Measurements from ENCODE around the gene PDZD4. TPM values are rescaled to one million over a fixed set of nuclear protein-coding genes. Genes with fewer than 3 reads are reported as not detected.

The PDZD4 gene
- polyA plus RNA-seq, 1 donor, result 10.5 TPM

- H3K27ac ChIP-seq (ENCODE audit: low read length), result no peak overlapping the region
- H3K36me3 ChIP-seq (ENCODE audit: control insufficient read depth, insufficient read depth, low read length), result no peaks in the 10 kb centered on the region
- WGBS (ENCODE audit: insufficient coverage, low lambda C conversion rate), result no CpG with 5 or more reads among the region's 2 CpGs
- no peaks in the 10 kb centered on the region for H3K4me1 ChIP-seq (ENCODE audit: control insufficient read depth, insufficient read depth, low read length)
- H3K9me3 ChIP-seq (ENCODE audit: control insufficient read depth, low read depth, low read length), result no peaks in the 10 kb centered on the region
- no peak overlapping the region for H3K4me3 ChIP-seq (ENCODE audit: low read length)
- no peak for DNase-seq
- peaks cover 6% of the 10 kb centered on the region for H3K27me3 ChIP-seq (ENCODE audit: control insufficient read depth, insufficient read depth, low read length)
Measured at GRCh38 chrX:153857348-153857903, 27.1 kb upstream of the PDZD4 start.

GRCh38 chrX:153854702-153855101, 24.4 kb upstream of the PDZD4 start:
- Histone ChIP-seq H3K36me3 (ENCODE audit: control insufficient read depth, insufficient read depth, low read length) (no peaks in the 10 kb centered on the region), H3K27me3 (ENCODE audit: control insufficient read depth, insufficient read depth, low read length) (peaks cover 3% of the 10 kb centered on the region), H3K9me3 (ENCODE audit: control insufficient read depth, low read depth, low read length) (no peaks in the 10 kb centered on the region), H3K4me3 (ENCODE audit: low read length) (no peak overlapping the region), H3K27ac (ENCODE audit: low read length) (no peak overlapping the region), H3K4me1 (ENCODE audit: control insufficient read depth, insufficient read depth, low read length) (no peaks in the 10 kb centered on the region)
- no peak for DNase-seq
- WGBS (ENCODE audit: insufficient coverage, low lambda C conversion rate), result no CpG with 5 or more reads among the region's 9 CpGs

DNA sequence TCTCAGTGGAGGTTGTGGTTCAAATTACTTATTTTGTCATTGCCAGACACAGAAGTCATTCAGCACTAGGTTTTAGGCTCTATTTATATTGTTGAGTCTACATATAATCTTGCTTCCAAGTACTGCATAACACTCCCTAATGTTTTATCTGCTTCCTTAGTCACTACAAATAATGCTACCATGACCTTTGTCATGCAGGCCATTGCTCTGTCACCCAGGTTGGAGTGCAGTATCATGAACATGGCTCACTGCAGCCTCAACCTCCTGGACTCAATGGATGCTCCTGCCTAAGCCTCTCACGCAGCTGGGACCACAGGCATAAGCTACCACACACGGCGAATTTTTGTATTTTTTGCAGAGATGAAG, 23.5 kb upstream of the PDZD4 start:
- no peaks in the 10 kb centered on the region for H3K4me1 ChIP-seq (ENCODE audit: control insufficient read depth, insufficient read depth, low read length)
- H3K9me3 ChIP-seq (ENCODE audit: control insufficient read depth, low read depth, low read length), result no peaks in the 10 kb centered on the region
- peaks cover 3% of the 10 kb centered on the region for H3K27me3 ChIP-seq (ENCODE audit: control insufficient read depth, insufficient read depth, low read length)
- no peak overlapping the region for H3K27ac ChIP-seq (ENCODE audit: low read length)
- H3K4me3 ChIP-seq (ENCODE audit: low read length), result no peak overlapping the region
- WGBS (ENCODE audit: insufficient coverage, low lambda C conversion rate), result no CpG with 5 or more reads among the region's 3 CpGs
- no peaks in the 10 kb centered on the region for H3K36me3 ChIP-seq (ENCODE audit: control insufficient read depth, insufficient read depth, low read length)
- no peak for DNase-seq

DNA sequence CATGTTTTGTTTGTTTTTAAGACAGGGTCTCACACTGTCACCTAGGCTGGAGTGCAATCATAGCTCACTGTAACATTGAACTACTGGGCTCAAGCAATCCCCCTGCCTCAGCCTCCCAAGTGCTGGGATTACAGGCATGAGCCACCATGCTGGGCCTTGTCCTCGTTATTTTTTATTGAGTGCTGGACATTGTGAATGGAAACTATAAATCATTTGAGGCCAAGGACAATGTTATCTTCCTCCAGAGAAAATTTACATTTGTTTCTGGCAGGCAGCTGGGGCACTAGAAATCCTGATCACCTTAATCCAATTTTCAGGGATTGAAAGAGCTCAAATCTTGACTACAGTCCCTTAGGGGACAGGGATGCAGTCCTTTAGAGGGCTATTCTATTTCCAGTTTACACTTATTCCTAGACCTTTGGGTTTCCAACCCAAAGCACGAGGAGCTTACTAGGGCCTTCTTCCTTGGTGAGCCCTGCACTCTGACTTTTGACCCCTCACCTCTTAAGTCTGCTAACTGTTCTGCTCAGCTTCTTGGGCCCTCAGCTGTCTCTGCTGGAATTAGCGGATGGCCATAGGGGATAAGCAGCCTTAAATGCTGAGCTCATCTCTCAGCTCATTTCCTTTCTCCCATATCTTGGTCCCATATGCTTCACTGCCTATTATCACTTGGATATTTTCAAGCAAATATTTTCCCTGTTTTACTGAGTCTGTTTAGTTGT, 23.0 kb upstream of the PDZD4 start:
- H3K9me3 ChIP-seq (ENCODE audit: control insufficient read depth, low read depth, low read length), result no peaks in the 10 kb centered on the region
- no peak for DNase-seq
- no peaks in the 10 kb centered on the region for H3K36me3 ChIP-seq (ENCODE audit: control insufficient read depth, insufficient read depth, low read length)
- no CpG with 5 or more reads among the region's 3 CpGs for WGBS (ENCODE audit: insufficient coverage, low lambda C conversion rate)
- no peaks in the 10 kb centered on the region for H3K4me1 ChIP-seq (ENCODE audit: control insufficient read depth, insufficient read depth, low read length)
- no peak overlapping the region for H3K4me3 ChIP-seq (ENCODE audit: low read length)
- H3K27me3 ChIP-seq (ENCODE audit: control insufficient read depth, insufficient read depth, low read length), result peaks cover 3% of the 10 kb centered on the region
- H3K27ac ChIP-seq (ENCODE audit: low read length), result no peak overlapping the region

- H3K4me1 ChIP-seq (ENCODE audit: control insufficient read depth, insufficient read depth, low read length), result no peaks in the 10 kb centered on the region
- no peak overlapping the region for H3K4me3 ChIP-seq (ENCODE audit: low read length)
- H3K27me3 ChIP-seq (ENCODE audit: control insufficient read depth, insufficient read depth, low read length), result peaks cover 3% of the 10 kb centered on the region
- WGBS (ENCODE audit: insufficient coverage, low lambda C conversion rate), result no CpG with 5 or more reads among the region's 3 CpGs
- H3K27ac ChIP-seq (ENCODE audit: low read length), result no peak overlapping the region
- no peaks in the 10 kb centered on the region for H3K9me3 ChIP-seq (ENCODE audit: control insufficient read depth, low read depth, low read length)
- H3K36me3 ChIP-seq (ENCODE audit: control insufficient read depth, insufficient read depth, low read length), result no peaks in the 10 kb centered on the region
- DNase-seq, result no peak
Measured at GRCh38 chrX:153851981-153852380, 21.6 kb upstream of the PDZD4 start.

DNA sequence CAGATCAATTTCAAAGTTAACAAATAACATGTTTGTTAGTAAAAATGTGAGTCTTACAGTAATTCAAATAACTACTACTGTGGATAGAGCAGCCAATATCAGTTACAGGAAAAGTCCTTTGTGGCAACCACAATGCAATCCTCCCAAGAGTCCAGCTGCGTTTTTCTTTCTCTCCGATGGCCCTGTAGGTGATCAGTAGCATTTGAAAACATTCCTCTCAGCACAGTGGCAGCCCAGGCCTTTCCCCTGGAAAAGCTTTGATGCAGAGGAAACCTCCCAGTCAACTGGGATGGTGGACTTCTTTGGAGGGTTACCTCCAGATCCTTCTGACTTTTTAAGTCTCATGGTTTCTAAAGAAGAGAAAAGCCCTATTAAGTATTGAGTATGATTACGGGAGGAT, 18.0 kb upstream of the PDZD4 start:
- no peak overlapping the region for H3K4me3 ChIP-seq (ENCODE audit: low read length)
- no peaks in the 10 kb centered on the region for H3K36me3 ChIP-seq (ENCODE audit: control insufficient read depth, insufficient read depth, low read length)
- no peak for DNase-seq
- peaks cover 7% of the 10 kb centered on the region for H3K27me3 ChIP-seq (ENCODE audit: control insufficient read depth, insufficient read depth, low read length)
- no peak overlapping the region for H3K27ac ChIP-seq (ENCODE audit: low read length)
- H3K9me3 ChIP-seq (ENCODE audit: control insufficient read depth, low read depth, low read length), result no peaks in the 10 kb centered on the region
- WGBS (ENCODE audit: insufficient coverage, low lambda C conversion rate), result no CpG with 5 or more reads among the region's 3 CpGs
- H3K4me1 ChIP-seq (ENCODE audit: control insufficient read depth, insufficient read depth, low read length), result no peaks in the 10 kb centered on the region

DNA sequence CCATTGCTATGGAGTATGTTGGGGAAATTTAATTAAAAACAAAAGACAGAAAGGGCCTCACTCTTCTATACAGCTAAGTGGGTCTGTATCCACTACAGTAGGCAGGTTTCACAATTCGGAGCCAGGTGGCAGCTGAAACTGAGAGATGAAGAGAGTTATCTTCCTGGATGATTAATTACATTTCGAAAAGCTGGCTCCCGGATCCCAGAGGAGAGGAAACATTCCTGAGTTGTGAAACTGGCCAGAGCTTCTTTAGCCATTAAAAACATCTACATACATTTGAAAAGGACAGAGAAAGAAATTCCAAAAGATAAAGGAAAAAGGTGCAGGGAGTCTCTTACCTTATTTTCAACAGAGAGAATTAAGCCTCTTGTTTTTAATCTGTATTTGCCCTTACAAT, 15.5 kb upstream of the PDZD4 start:
- no peak for DNase-seq

GRCh38 chrX:153845195-153845594, 14.9 kb upstream of the PDZD4 start:
- Histone ChIP-seq H3K36me3 (ENCODE audit: control insufficient read depth, insufficient read depth, low read length) (no peaks in the 10 kb centered on the region), H3K27ac (ENCODE audit: low read length) (no peak overlapping the region), H3K4me3 (ENCODE audit: low read length) (no peak overlapping the region), H3K9me3 (ENCODE audit: control insufficient read depth, low read depth, low read length) (no peaks in the 10 kb centered on the region), H3K4me1 (ENCODE audit: control insufficient read depth, insufficient read depth, low read length) (no peaks in the 10 kb centered on the region), H3K27me3 (ENCODE audit: control insufficient read depth, insufficient read depth, low read length) (peaks cover 5% of the 10 kb centered on the region)
- WGBS (ENCODE audit: insufficient coverage, low lambda C conversion rate), result no CpG with 5 or more reads among the region's 6 CpGs
- DNase-seq, result no peak

More for the DNA sequence above, 15.5 kb upstream of the PDZD4 start:
- Histone ChIP-seq H3K27me3 (ENCODE audit: control insufficient read depth, insufficient read depth, low read length) (peaks cover 7% of the 10 kb centered on the region), H3K4me3 (ENCODE audit: low read length) (no peak overlapping the region), H3K4me1 (ENCODE audit: control insufficient read depth, insufficient read depth, low read length) (no peaks in the 10 kb centered on the region), H3K9me3 (ENCODE audit: control insufficient read depth, low read depth, low read length) (no peaks in the 10 kb centered on the region), H3K27ac (ENCODE audit: low read length) (no peak overlapping the region), H3K36me3 (ENCODE audit: control insufficient read depth, insufficient read depth, low read length) (no peaks in the 10 kb centered on the region)
- no CpG with 5 or more reads among the region's 3 CpGs for WGBS (ENCODE audit: insufficient coverage, low lambda C conversion rate)

GRCh38 chrX:153844509-153845082, 14.3 kb upstream of the PDZD4 start:
- 80% methylated on average over 1 of the region's 6 CpGs for WGBS (ENCODE audit: insufficient coverage, low lambda C conversion rate)
- Histone ChIP-seq H3K9me3 (ENCODE audit: control insufficient read depth, low read depth, low read length) (no peaks in the 10 kb centered on the region), H3K4me1 (ENCODE audit: control insufficient read depth, insufficient read depth, low read length) (no peaks in the 10 kb centered on the region), H3K4me3 (ENCODE audit: low read length) (no peak overlapping the region), H3K27ac (ENCODE audit: low read length) (no peak overlapping the region), H3K36me3 (ENCODE audit: control insufficient read depth, insufficient read depth, low read length) (no peaks in the 10 kb centered on the region), H3K27me3 (ENCODE audit: control insufficient read depth, insufficient read depth, low read length) (peaks cover 5% of the 10 kb centered on the region)
- no peak for DNase-seq

GRCh38 chrX:153836921-153837320, 6.6 kb upstream of the PDZD4 start:
- no peak for DNase-seq
- Histone ChIP-seq H3K9me3 (ENCODE audit: control insufficient read depth, low read depth, low read length) (no peaks in the 10 kb centered on the region), H3K4me1 (ENCODE audit: control insufficient read depth, insufficient read depth, low read length) (no peaks in the 10 kb centered on the region), H3K27ac (ENCODE audit: low read length) (no peak overlapping the region), H3K36me3 (ENCODE audit: control insufficient read depth, insufficient read depth, low read length) (no peaks in the 10 kb centered on the region), H3K4me3 (ENCODE audit: low read length) (no peak overlapping the region), H3K27me3 (ENCODE audit: control insufficient read depth, insufficient read depth, low read length) (peaks cover 12% of the 10 kb centered on the region)
- WGBS (ENCODE audit: insufficient coverage, low lambda C conversion rate), result no CpG with 5 or more reads among the region's 6 CpGs

DNA sequence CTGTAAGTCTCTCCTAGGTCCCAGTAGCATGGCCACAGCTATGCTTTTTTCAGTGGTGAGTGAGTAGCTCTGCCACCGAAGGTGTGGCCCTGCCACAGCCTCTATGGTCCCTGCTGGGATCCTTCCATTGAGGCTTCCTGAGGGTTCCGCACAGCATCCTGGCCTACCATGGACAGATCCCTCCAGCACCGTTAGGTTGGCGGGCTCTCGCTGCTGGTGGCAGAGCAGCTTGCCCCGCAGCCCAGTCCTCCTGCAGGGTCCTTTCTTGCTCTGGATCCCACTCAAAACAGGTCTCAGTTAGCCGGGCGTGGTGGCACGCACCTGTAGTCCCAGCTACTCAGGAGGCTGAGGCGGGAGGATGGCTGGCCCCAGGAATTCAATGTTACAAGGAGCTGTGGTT, 2.4 kb upstream of the PDZD4 start:
- Histone ChIP-seq H3K9me3 (ENCODE audit: control insufficient read depth, low read depth, low read length) (no peaks in the 10 kb centered on the region), H3K36me3 (ENCODE audit: control insufficient read depth, insufficient read depth, low read length) (no peaks in the 10 kb centered on the region), H3K4me3 (ENCODE audit: low read length) (no peak overlapping the region), H3K27me3 (ENCODE audit: control insufficient read depth, insufficient read depth, low read length) (peaks cover 43% of the 10 kb centered on the region), H3K27ac (ENCODE audit: low read length) (no peak overlapping the region), H3K4me1 (ENCODE audit: control insufficient read depth, insufficient read depth, low read length) (no peaks in the 10 kb centered on the region)
- no CpG with 5 or more reads among the region's 10 CpGs for whole genome bisulfite sequencing (ENCODE audit: insufficient coverage, low lambda C conversion rate)
- DNase-seq, result no peak

All from large intestine (tissue), 3 donors.